HEK293T (cell line): ENCODE measurements around the gene CLDN6.

ENCODE experiments used
- ARNT ChIP-seq: fragments of 450-650 bp; IDR thresholded peaks from 2 replicates; pipeline ENCODE4 v1.6.1; 2017; ENCODE audit warnings: mild to moderate bottlenecking
- BHLHE40 ChIP-seq: fragments of 450-650 bp; IDR thresholded peaks from 2 replicates; pipeline ENCODE4 v1.6.1; 2016; ENCODE audit warnings: mild to moderate bottlenecking, moderate library complexity, borderline replicate concordance
- CTBP1 ChIP-seq: fragments of 450-650 bp; IDR thresholded peaks from 2 replicates; pipeline ENCODE4 v1.6.1; 2016; ENCODE audit warnings: borderline replicate concordance
- ELF4 ChIP-seq: fragments of 450-650 bp; IDR thresholded peaks from 2 replicates; pipeline ENCODE4 v1.6.1; 2017; ENCODE audit warnings: antibody characterized with exemption
- FOXA1 ChIP-seq: fragments of 450-650 bp; IDR thresholded peaks from 2 replicates; pipeline ENCODE4 v1.6.1; 2016; ENCODE audit warnings: mild to moderate bottlenecking
- FOXM1 ChIP-seq: fragments of 450-650 bp; IDR thresholded peaks from 2 replicates; pipeline ENCODE4 v1.6.1; 2017; ENCODE audit warnings: mild to moderate bottlenecking, borderline replicate concordance
- SP1 ChIP-seq: fragments of 450-650 bp; IDR thresholded peaks from 2 replicates; pipeline ENCODE4 v1.6.1; 2017
- SUZ12 ChIP-seq: fragments of 450-650 bp; IDR thresholded peaks from 2 replicates; pipeline ENCODE4 v1.6.1; 2016; ENCODE audit warnings: mild to moderate bottlenecking
- TF ChIP-seq, protein P1 (sequence below): fragments of 450-650 bp; IDR thresholded peaks from 2 replicates; pipeline ENCODE4 v1.6.1; 2016

DNA sequence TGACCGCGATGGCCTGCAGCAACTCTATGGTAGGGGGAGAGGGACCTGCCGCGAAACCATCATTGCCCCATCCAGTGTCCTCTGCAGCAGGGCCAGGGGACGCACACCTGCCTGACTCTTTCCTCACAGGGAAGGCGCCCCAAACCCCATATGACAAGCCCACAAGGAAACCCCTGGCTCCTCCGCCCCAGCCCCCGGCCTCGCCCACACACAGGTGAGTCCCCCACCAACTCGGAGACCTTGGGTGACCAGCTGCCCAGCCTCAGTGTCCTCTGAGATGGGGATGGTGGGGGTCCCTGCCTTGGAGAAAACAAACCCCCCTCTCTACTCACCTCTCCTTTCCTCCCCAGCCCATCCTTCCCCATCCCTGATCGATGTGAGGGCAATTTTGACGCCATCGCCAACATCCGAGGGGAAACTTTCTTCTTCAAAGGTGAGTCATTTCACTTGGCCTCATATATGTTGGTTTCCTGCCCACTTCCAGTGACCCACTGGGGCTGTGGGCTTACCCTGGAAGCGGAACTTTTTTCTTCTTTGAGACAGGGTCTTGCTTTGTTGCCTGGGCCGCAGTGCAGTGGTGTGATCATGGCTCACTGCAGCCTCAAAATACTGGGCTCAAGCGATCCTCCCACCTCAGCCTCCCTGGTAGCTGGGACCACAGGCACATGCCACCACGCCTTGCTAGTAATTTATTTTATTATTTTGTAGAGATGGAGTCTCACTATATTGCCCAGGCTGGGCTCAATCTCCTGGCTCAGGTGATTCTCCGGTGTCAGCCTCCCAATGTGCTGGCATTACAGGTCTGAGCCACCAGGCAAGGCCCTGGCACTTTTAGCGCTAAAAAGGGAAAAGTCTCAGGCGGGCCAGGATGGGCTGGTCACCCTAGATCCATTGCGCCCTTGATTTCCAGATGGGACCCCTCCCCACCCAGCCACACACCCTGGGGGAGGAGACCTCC lies 39.5 kb upstream of the CLDN6 start:
- TF ChIP-seq FOXA1 (no peak), SP1 (no peak), SUZ12 (no peak), BHLHE40 (no peak), ARNT (no peak), CTBP1 (no peak), FOXM1 (no peak), ELF4 (no peak)
- TF ChIP-seq, protein P1, sequence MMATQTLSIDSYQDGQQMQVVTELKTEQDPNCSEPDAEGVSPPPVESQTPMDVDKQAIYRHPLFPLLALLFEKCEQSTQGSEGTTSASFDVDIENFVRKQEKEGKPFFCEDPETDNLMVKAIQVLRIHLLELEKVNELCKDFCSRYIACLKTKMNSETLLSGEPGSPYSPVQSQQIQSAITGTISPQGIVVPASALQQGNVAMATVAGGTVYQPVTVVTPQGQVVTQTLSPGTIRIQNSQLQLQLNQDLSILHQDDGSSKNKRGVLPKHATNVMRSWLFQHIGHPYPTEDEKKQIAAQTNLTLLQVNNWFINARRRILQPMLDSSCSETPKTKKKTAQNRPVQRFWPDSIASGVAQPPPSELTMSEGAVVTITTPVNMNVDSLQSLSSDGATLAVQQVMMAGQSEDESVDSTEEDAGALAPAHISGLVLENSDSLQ, result no peak
